ENCODE measurements around the gene BRAP.
"Not testable (repeated sequence)": the region's sequence is repeated elsewhere in the genome, so short reads cannot be mapped to it uniquely, and the experiment has no call there.

Gene BRAP

GRCh38 chr12:111673503-111673902 is 12.3 kb downstream of the BRAP start:
- no peak for DNase-seq

- DNase-seq, result no peak
Measured at GRCh38 chr12:111672822-111673381, 12.9 kb downstream of the BRAP start.

DNA sequence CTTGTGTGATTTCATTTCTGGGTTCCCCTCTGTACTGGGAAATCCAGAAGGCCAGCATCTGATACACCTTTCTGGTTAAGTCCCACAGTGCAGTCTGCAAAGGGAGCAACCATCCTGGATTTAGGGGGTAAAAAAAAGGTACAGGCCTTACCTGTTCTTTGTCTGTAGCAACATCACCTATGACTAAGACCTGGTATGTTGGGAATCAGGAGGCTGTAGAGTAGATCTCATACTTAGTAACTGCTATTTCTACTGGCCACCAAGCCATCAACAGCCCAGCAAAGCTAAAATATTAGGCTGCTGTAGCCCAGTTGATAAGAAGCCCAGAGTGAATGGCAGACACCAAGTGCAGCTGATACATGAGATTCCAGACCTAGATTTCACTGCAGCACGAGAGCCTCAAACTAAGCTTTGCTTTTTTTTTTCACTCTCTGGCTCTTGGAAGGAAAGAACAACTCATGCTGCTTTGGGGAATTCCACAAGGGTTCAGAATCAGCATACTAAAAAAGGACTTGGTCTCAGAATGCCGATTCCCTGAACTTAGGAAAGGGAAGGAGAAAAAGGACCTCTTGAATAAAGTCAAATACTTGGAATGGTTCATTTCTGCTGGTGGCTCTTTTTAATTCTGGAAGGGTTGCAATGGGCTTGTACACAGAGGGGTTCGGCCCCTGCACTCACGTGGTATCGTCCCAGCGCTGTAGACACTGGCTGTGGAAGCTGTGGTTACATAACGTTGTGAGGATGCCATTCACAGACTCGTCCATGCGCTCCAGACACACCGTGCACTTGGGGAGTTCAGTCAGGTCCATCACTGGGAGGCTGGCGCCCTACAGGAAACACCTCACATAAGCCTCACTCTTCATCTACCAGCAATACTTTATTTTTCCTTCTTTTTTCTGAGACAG is 20.5 kb downstream of the BRAP start:
- no peak for DNase-seq

DNA sequence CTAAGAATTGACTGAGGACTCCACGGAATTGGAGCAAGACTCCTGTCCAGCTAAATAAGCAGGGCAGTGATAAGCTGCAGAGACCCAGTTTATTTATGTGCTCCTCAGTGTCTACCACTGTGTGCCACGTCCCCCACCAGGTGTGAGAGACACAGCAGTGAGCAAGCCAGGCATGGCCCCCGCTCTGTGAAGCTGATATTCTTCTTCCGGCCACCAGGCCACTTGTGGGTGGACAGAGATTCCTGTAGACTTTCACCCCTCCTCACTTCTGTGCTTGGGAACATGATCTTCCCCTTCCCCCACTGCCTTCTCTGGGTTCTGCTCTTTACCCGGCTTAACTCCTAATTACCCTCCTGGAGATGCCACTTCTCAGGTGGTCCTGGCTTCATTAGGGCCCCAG is 21.3 kb downstream of the BRAP start:
- no peak for DNase-seq

- DNase-seq, result no peak
Measured at GRCh38 chr12:111656016-111656415, 29.7 kb downstream of the BRAP start.

DNA sequence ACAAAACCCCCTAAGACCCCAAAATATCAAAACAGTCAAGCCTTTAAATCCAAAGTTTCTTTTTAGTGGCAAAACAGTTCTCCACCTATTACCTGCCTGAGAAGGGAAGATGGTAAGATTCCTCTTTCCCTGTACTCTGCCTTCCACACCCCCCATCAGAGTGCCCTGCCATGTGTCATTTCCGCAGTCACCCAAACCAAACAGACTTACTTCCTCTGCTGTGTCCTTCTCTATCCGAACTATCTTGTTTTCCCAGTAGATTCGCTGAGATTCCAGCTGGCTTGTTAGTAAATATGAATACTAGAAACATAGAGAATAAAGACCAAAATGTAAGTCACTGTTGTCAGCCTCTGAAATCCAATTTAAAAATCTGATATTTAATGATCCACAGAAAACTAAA is 30.4 kb downstream of the BRAP start:
- DNase-seq, result no peak

DNA sequence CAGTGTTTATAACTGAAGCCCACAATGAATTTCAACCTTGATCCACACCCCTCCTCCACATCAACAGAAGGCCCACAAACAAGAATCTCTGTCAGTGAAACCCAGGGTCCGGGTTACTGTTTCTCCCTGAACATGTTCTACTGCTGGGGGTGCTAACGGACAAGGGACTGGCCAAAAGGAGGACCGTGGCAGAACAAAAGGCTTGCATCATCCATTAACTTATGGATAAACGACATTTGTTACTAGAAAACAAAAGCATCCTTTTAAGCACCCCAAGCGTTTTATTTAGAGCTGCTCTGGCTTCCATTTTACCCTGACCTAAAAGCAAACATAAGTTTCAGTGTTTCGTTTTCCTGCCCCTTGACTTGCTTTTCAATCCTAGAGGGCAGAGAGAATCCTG is 32.2 kb downstream of the BRAP start:
- DNase-seq, result no peak

GRCh38 chr12:111652530-111652929 is 33.2 kb downstream of the BRAP start:
- not testable (repeated sequence) for DNase-seq

DNA sequence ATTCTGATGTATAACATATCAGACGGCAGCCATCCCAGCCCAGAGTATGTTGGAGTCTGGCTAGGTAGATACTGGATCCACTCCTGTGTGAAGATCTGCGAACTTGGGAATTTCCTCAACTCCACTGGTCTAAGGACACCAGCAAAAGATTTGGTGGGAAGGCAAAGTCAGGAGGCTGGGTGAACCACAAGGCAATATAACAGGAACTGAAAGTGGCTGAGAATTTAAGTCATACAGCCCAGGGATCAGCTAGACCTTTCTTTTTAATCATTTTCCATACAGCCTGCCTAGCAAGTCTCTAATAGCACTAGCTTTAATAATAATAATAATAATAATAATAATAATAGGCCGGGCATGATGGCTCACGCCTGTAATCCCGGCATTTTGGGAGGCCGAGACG is 34.8 kb downstream of the BRAP start:
- no peak for DNase-seq

- no peak for DNase-seq
Measured at GRCh38 chr12:111645433-111645832, 40.3 kb downstream of the BRAP start.

DNA sequence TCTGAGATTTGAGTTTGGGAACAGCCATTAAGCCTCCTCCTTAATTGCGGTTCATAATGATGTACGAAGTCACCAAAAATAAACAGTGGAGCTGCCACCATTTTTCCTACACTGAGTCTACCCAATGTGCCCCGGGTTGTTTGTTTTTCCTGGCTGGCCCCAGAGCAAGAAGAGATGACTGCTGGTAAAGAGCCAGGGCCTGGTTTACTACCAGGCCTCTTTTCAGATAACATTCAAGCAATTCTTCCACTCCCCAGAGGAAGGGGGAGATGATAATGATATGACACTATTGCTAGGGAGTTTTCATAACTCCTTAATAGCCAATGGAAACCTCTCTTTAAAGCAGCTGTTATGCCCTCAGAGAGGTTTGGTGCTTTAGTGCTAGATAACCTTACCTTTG is 42.3 kb downstream of the BRAP start:
- no peak for DNase-seq

DNA sequence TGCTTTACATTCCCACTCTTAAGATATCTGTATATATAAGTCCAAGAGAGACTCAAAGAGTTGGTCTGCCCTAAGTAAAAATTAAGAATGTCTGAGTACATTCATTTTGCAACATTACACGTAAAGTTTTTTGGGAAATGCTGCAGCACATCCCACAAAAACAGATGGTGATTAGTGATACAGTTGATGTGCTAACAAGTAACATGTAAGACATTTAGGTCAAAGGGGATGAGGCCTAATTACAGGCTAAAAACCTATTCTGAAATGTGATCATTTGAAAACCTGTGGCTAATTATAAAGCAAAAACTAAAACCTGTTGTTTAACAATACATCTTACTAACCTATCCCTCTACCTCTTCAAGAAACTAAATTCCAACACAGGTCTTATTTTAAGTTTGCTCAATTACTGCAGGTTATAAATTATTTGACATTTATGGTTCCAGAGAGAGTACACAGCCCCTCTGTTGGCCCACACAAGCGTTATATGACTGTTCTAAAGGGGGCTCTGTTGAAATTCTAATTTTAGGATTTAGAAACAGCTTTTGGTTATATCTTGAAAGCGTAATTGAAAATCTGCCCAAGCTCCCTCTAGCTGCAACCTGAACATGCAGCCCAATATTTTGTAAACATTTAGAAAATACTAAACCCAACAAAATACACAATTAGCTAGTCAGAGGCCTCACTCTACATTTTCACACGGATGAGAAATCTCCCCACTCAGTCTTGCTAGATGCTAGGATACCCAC is 42.9 kb downstream of the BRAP start:
- DNase-seq, result no peak

DNA sequence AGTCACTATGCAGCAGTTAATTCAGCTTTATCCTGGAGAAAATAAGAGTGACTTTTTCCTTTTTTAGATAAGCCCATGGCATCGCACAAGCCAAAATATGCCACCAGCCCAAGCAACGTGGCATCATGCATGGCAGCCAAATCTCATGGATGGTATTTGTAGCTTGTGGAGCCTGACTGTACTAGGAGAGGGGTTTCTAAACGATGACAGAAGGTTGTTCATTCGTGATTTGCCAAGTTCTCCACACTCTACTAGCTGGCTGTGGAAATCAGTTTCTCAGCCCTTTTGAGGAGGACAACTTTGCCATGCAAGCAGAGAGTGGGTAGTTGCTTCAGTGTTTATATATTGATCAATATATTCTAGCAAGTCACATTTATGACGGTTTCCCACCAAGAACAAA is 45.2 kb downstream of the BRAP start:
- DNase-seq, result no peak

- no peak for DNase-seq
Measured at GRCh38 chr12:111638556-111638955, 47.2 kb downstream of the BRAP start.

DNA sequence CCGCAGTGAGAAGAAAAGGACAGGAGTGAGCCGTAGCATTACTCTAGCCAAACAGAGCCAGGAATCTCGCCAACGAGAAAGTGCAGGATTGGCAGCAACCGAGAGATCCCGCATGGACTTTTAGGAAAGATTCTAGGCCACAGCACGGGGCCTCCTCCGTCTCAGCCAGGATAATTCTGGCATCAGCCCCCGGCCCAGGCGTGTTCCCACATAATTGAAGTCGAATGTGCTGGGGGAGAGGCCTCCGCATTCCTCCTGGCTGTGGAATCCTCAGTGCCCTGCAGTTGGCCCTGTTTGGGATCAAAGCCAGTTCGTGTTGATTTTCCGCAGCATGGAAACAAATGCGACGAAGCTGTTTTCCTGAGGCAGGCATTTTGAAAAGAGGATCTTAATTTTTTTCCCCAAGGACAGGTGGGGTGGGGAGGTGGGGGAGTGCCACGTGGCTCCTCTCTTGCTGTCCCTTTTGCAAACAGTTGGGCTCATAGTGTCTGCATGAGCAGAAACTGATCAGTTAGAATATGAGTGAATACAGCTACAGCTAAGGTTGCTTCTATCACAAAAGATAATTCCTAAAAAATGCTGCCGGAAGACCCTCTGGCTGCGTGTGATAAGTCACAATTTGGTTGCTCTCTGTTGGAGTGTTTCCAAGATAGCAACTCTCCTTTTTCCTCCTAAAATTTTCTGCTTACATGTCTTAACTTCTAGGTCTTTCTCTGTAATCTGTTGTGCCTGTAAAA is 49.4 kb downstream of the BRAP start:
- no peak for DNase-seq

- no peak for DNase-seq
Measured at GRCh38 chr12:111635524-111635923, 50.2 kb downstream of the BRAP start.

- DNase-seq, result no peak
Measured at GRCh38 chr12:111628505-111629260, 57.1 kb downstream of the BRAP start.

GRCh38 chr12:111626230-111626629 is 59.5 kb downstream of the BRAP start:
- no peak for DNase-seq

DNA sequence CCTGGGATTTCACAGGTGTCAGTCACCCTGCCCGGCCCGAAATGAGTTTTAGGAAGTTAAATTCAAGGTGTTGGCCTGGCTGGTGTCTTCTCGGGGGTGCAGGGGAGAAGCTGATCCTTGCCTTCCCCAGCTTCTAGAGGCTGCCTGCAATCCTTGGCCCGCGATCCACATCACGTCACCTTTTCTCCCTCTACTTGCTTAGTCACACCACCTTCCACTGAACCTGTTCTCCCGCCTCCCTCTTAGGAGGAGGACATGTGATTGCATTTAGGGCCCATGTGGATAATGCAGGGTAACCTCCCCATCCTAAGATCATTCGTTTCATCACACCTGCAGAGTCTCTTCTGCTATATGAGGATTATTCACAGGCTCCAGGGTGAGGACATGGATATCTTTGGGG is 61.2 kb downstream of the BRAP start:
- no peak for DNase-seq

DNA sequence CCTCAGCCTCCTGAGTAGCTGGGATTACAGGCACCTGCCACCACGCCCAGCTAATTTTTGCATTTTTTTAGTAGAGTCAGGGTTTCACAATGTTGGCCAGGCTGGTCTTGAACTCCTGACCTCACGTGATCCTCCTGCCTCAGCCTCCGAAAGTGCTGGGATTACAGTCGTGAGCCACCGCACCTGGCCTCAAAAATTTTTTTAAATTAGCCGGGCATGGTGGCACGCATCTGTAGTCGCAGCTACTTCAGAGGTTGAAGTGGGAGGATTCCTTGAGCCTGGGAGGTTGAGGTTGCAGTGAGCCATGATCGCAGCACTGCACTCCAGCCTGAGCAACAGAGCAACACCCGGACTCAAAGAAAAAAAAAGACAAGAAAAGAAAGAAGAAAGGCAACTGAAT is 67.9 kb downstream of the BRAP start:
- DNase-seq, result not testable (repeated sequence)

DNA sequence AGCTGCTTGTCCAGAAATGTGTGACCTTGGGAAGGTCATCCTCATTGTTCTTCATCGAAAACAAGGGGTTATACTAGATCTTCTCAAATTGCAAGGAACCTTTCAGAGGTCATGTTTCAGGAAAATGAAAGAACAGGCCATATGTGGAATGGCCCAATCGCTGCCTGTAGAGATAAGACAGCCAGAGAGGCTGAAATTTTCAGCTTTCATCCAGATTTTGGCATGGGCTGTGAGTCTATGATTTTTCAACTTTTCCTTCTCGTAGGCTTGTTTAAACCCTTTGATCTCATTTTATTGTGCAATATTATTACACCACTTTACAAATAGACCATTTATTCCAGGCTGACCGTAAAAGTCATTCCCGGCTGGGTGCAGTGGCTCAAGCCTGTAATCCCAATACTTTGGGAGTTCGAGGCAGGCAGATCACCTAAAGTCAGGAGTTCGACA is 69.6 kb downstream of the BRAP start:
- DNase-seq, result no peak

GRCh38 chr12:111607239-111607638 is 78.5 kb downstream of the BRAP start:
- DNase-seq, result no peak

Data from activated CD8-positive, alpha-beta memory T cell treated with anti-CD3 and anti-CD28 coated beads, Interleukin-2, amount 50 U/mL, for 4 hours (primary cell).